ENCODE measurements around the gene HMCN2.

GRCh38 chr9:130339306-130339705, 73.7 kb downstream of the HMCN2 start:
- TF ChIP-seq POLR2A (IDR thresholded peaks at IDR 0.05) (no peak), CTCF (IDR thresholded peaks at IDR 0.05) (no peak)

All from uterus (tissue), 2 donors.